Karpas-422 (cell line): ENCODE results near the gene EIF1AD. TPM values are rescaled to one million over a fixed set of nuclear protein-coding genes. Genes with fewer than 3 reads are reported as not detected.
"Not testable (repeated sequence)": the region's sequence is repeated elsewhere in the genome, so short reads cannot be mapped to it uniquely, and the experiment has no call there.

ENCODE experiments used
- DNase-seq: peaks from one replicate; pipeline ENCODE4 v3.0.0-alpha.2; 2015
- H2AFZ ChIP-seq: fragments of 200-600 bp; sonication (generic); 2 replicates; pipeline ENCODE4 v1.6.1; 2014; ENCODE audit warnings: antibody characterized with exemption, low read length, mixed read lengths
- H3K27ac ChIP-seq: fragments of 200-600 bp; sonication (generic); 2 replicates; pipeline ENCODE4 v1.5.1; 2014; ENCODE audit warnings: mild to moderate bottlenecking, low read length, moderate library complexity
- H3K27me3 ChIP-seq: fragments of 200-600 bp; sonication (generic); 2 replicates; pipeline ENCODE4 v1.6.1; 2014; ENCODE audit warnings: low read length, mixed read lengths
- H3K36me3 ChIP-seq: fragments of 200-600 bp; sonication (generic); 2 replicates; pipeline ENCODE4 v1.6.1; 2014; ENCODE audit warnings: low read length, mixed read lengths; ENCODE audit not compliant: insufficient read depth
- H3K4me1 ChIP-seq: fragments of 200-600 bp; sonication (generic); 2 replicates; pipeline ENCODE4 v1.6.1; 2014; ENCODE audit warnings: mild to moderate bottlenecking, low read length, mixed read lengths
- H3K4me2 ChIP-seq: fragments of 200-600 bp; sonication (generic); 2 replicates; pipeline ENCODE4 v1.6.1; 2014; ENCODE audit warnings: low read length, low read depth, mild to moderate bottlenecking; ENCODE audit not compliant: poor library complexity, severe bottlenecking
- H3K4me3 ChIP-seq: fragments of 200-600 bp; sonication (generic); 2 replicates; pipeline ENCODE4 v1.5.1; 2014; ENCODE audit warnings: mild to moderate bottlenecking, antibody characterized with exemption, low read length, mixed read lengths
- H3K79me2 ChIP-seq: fragments of 200-600 bp; sonication (generic); 2 replicates; pipeline ENCODE4 v1.6.1; 2014; ENCODE audit warnings: mild to moderate bottlenecking, low read length, mixed read lengths
- H3K9ac ChIP-seq: fragments of 200-600 bp; sonication (generic); 2 replicates; pipeline ENCODE4 v1.6.0; 2014; ENCODE audit warnings: low read length
- H3K9me2 ChIP-seq: fragments of 200-600 bp; sonication (generic), shearing (Covaris generic); replicated peaks from 2 replicates; pipeline ENCODE4 v1.6.0; 2014; ENCODE audit warnings: mild to moderate bottlenecking, low read length, moderate library complexity; ENCODE audit not compliant: insufficient read depth
- H3K9me3 ChIP-seq: fragments of 300-700, 200-600 bp; sonication (generic); 2 replicates; pipeline ENCODE4 v1.6.1; 2014; ENCODE audit warnings: low read length, mixed read lengths
- H4K20me1 ChIP-seq: fragments of 200-600 bp; sonication (generic); 2 replicates; pipeline ENCODE4 v1.6.1; 2014; ENCODE audit warnings: mild to moderate bottlenecking, antibody characterized with exemption, low read length, low read depth; ENCODE audit not compliant: insufficient read depth
- total RNA-seq: library from RNA; depleted of rRNA; stranded (reverse); fragments of >200 nt; shearing (Covaris generic); gene quantifications from 2 replicates; pipeline ENCODE4 v1.2.3, GENCODE V29; 2014; ENCODE audit warnings: low replicate concordance; rRNA removed

EIF1AD gene
- total RNA-seq, 1 experiment from 2014 or later = 39.4 TPM

- H3K27ac ChIP-seq, H4K20me1 ChIP-seq, H3K27me3 ChIP-seq, H3K9me3 ChIP-seq, DNase-seq, H2AFZ ChIP-seq, H3K4me3 ChIP-seq, H3K4me2 ChIP-seq, H3K79me2 ChIP-seq, H3K36me3 ChIP-seq, H3K9ac ChIP-seq, H3K9me2 ChIP-seq, H3K4me1 ChIP-seq: not testable (repeated sequence)
Observed at GRCh38 chr11:65950711-65951110, 51.2 kb downstream of the EIF1AD start.

GRCh38 chr11:65947603-65948125 is 54.3 kb downstream of the EIF1AD start:
- no peaks in the 10 kb centered on the region for H3K36me3 ChIP-seq
- H3K9me2 ChIP-seq = no peaks in the 10 kb centered on the region
- H3K9me3 ChIP-seq = no peaks in the 10 kb centered on the region
- H3K27me3 ChIP-seq = no peaks in the 10 kb centered on the region
- no peak overlapping the region for H3K4me2 ChIP-seq
- H3K4me3 ChIP-seq = no peak overlapping the region
- DNase-seq = no peak
- H3K4me1 ChIP-seq = no peaks in the 10 kb centered on the region
- H2AFZ ChIP-seq = no peak overlapping the region
- H4K20me1 ChIP-seq = no peaks in the 10 kb centered on the region
- H3K9ac ChIP-seq = no peak overlapping the region
- no peaks in the 10 kb centered on the region for H3K79me2 ChIP-seq
- H3K27ac ChIP-seq = no peak overlapping the region

DNA sequence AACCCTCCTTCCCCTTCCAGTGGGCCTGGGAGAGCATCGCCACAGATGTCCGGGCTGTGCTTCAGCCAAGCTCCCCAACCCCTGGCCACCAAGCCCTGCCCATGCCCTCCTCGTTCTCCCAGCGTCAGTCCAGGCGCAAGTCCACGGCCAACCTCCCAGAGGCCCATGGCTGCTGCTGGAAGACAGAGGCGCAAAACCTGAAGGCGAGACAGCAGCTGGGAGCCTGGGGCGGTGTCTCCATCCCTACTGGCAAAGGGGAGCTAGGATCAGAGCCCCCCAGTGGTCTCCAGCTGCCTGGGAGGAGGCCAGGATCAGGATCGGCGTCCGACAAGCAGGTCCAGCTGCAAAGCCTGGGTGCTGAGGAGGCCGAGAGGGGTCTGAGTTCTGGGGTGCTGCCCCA is 54.8 kb downstream of the EIF1AD start:
- Histone ChIP-seq H3K79me2 (no peaks in the 10 kb centered on the region), H2AFZ (no peak overlapping the region), H3K4me3 (no peak overlapping the region), H3K27ac (no peak overlapping the region), H3K4me2 (no peak overlapping the region), H3K9me2 (no peaks in the 10 kb centered on the region), H4K20me1 (no peaks in the 10 kb centered on the region), H3K9me3 (no peaks in the 10 kb centered on the region), H3K36me3 (no peaks in the 10 kb centered on the region), H3K9ac (no peak overlapping the region), H3K27me3 (no peaks in the 10 kb centered on the region), H3K4me1 (no peaks in the 10 kb centered on the region)
- DNase-seq = no peak

- peaks cover 1% of the 10 kb centered on the region for H3K4me1 ChIP-seq
- no peak overlapping the region for H2AFZ ChIP-seq
- no peak overlapping the region for H3K4me2 ChIP-seq
- DNase-seq = no peak
- no peak overlapping the region for H3K27ac ChIP-seq
- no peaks in the 10 kb centered on the region for H3K36me3 ChIP-seq
- no peaks in the 10 kb centered on the region for H3K79me2 ChIP-seq
- H3K9me2 ChIP-seq = no peaks in the 10 kb centered on the region
- no peak overlapping the region for H3K9ac ChIP-seq
- no peaks in the 10 kb centered on the region for H3K27me3 ChIP-seq
- H4K20me1 ChIP-seq = no peaks in the 10 kb centered on the region
- no peaks in the 10 kb centered on the region for H3K9me3 ChIP-seq
- H3K4me3 ChIP-seq = no peak overlapping the region
Observed at GRCh38 chr11:65946655-65947054, 55.3 kb downstream of the EIF1AD start.

Other genes starting within 250 kb of the EIF1AD start
- gene AP5B1, start 221.2 kb downstream of the EIF1AD start, total RNA-seq = 11.1 and 19.8 TPM in 2 replicates
- not detected in 2 replicates for gene OVOL1, start 215.1 kb downstream of the EIF1AD start, total RNA-seq
- not detected in 2 replicates for gene SNX32, start 168.2 kb downstream of the EIF1AD start, total RNA-seq
- 514 and 827 TPM in 2 replicates for gene CFL1, start 144.0 kb downstream of the EIF1AD start, total RNA-seq
- gene MUS81, start 141.7 kb downstream of the EIF1AD start, total RNA-seq = 41.3 and 89.0 TPM in 2 replicates
- gene EFEMP2, start 129.4 kb downstream of the EIF1AD start, total RNA-seq = 1.3 and 2.6 TPM in 2 replicates
- gene CTSW, start 122.3 kb downstream of the EIF1AD start, total RNA-seq = not detected in 2 replicates
- gene FIBP, start 113.7 kb downstream of the EIF1AD start, total RNA-seq = 207 and 248 TPM in 2 replicates
- gene CCDC85B, start 111.5 kb downstream of the EIF1AD start, total RNA-seq = 21.3 and 56.7 TPM in 2 replicates
- gene FOSL1, start 101.8 kb downstream of the EIF1AD start, total RNA-seq = not detected in 2 replicates
- gene C11orf68, start 83.1 kb downstream of the EIF1AD start, total RNA-seq = 7.3 and 11.0 TPM in 2 replicates
- gene DRAP1, start 82.7 kb downstream of the EIF1AD start, total RNA-seq = 66.2 and 111 TPM in 2 replicates
- not detected in 2 replicates for gene TSGA10IP, start 56.7 kb downstream of the EIF1AD start, total RNA-seq
- gene SART1, start 40.4 kb downstream of the EIF1AD start, total RNA-seq = 23.1 and 63.2 TPM in 2 replicates
- gene BANF1, start 346 bp upstream of the EIF1AD start, total RNA-seq = 44.3 and 84.2 TPM in 2 replicates
- not detected in 2 replicates for gene CST6, start 9.9 kb upstream of the EIF1AD start, total RNA-seq
- gene CATSPER1, start 24.3 kb upstream of the EIF1AD start, total RNA-seq = not detected in 2 replicates
- gene GAL3ST3, start 47.0 kb upstream of the EIF1AD start, total RNA-seq = not detected in 2 replicates
- 89.0 and 166 TPM in 2 replicates for gene SF3B2, start 50.2 kb upstream of the EIF1AD start, total RNA-seq
- 60.5 and 81.1 TPM in 2 replicates for gene PACS1, start 68.1 kb upstream of the EIF1AD start, total RNA-seq